ENCODE measurements around the gene BEGAIN. TPM values are rescaled to one million over a fixed set of nuclear protein-coding genes. Genes with fewer than 3 reads are reported as not detected.

BEGAIN gene
- total RNA-seq, 6 experiments from 2014 or later: 0.05 to 0.20 (median 0.14) TPM; not detected in 1

DNA sequence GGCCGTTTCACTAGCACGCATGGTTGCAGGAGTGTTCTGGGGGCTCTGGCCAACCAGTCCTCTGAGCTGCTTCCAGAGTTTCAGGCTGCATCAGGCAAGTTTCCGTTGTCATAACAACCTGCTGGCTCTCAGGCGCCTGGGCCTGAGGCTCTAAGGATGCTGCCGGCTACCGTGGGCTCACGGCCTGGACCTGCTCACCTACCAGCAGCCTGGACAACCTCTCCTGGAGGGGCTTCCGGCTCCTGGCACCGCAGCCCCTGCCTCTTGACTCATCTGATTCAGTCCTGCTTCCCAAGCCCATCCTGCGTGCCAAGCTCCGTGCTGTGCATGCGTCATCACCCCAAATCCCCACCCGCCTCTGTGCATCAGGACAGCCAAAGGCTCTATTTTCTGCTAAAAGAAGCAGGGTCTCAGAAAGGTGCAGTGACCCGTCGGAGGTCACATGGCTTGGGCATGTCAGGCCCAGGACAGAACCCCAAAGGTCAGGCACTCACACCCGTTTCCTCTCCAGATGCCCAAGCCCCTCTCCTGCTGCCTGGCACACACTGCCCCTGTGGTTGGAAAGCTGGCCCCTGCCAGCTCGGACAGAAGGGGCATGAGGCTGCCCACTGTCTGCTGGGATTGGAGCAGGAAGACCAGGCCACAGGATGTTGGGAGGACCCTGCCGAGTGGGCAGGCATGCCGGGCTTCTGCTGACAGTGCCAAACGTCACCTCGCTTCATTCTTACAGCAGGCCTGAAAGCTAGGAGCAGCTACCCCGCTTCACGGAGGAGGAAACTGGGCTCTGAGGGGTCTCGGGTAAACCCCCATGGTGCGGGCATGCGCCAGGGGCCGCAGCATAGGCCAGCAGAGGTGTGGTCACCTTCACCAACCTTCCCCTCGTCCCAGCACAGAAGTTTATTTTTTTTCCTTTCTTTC lies 5.7 kb downstream of the BEGAIN start:
- H3K4me1 Mint-ChIP-seq (ENCODE audit: low read depth): no peaks in the 10 kb centered on the region
- no peak for DNase-seq
- H3K27ac Mint-ChIP-seq: no peak overlapping the region
- no peak overlapping the region for H3K4me3 Mint-ChIP-seq
- peaks cover 12% of the 10 kb centered on the region for H3K27me3 Mint-ChIP-seq (ENCODE audit: insufficient read depth)
- TF ChIP-seq, protein P1, sequence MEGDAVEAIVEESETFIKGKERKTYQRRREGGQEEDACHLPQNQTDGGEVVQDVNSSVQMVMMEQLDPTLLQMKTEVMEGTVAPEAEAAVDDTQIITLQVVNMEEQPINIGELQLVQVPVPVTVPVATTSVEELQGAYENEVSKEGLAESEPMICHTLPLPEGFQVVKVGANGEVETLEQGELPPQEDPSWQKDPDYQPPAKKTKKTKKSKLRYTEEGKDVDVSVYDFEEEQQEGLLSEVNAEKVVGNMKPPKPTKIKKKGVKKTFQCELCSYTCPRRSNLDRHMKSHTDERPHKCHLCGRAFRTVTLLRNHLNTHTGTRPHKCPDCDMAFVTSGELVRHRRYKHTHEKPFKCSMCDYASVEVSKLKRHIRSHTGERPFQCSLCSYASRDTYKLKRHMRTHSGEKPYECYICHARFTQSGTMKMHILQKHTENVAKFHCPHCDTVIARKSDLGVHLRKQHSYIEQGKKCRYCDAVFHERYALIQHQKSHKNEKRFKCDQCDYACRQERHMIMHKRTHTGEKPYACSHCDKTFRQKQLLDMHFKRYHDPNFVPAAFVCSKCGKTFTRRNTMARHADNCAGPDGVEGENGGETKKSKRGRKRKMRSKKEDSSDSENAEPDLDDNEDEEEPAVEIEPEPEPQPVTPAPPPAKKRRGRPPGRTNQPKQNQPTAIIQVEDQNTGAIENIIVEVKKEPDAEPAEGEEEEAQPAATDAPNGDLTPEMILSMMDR (IDR thresholded peaks at IDR 0.05): no peak
- H3K9me3 Mint-ChIP-seq: no peaks in the 10 kb centered on the region; the same call in 1 of the 2 replicates
- no peaks in the 10 kb centered on the region for H3K36me3 Mint-ChIP-seq (ENCODE audit: low read depth)

DNA sequence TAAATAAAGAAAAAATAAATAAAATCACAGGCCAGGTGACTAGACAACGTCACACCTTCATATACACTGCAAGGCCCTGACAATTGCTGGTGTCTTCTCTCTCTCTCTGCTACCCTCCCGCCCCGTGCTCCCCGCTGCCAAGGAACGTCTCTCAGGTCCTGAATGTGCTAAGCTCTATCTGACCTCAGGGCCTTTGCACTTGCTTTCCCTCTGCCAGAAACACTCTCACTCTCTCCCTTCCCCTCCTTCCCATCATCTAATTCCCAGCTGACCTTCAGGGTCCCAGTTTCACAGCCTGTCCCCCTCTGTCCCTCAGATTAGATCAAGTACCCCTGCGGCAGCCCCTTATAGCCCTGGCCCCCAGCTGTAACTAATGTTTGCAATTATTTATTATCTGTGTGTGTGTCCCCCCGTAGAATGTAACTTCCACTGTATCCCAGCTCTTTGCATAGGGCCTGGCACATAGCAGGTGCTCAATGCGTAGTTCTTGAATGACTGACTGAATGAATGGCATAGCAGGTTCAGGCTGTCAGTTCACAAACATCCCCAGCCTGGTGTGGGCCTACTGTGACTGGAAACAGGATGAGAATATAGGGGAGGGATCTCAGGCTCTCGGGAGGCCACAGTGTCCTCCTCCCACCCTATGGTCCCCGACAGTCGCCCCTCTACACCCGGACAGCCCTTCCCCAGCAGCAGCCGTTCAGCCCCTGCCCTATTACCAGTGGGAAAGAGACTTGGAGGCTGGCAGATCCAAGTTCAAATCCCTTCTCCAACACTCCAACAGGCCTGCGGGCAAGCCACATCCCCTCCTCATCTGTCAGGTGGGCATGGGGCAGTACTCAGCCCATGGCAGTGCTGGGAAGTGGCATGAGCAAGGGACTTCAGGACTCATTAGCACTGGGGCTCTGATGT lies 6.6 kb downstream of the BEGAIN start:
- TF ChIP-seq, protein P1 (IDR thresholded peaks at IDR 0.05): no peak
- no peak for DNase-seq
- no peak overlapping the region for H3K27ac Mint-ChIP-seq
- no peak overlapping the region for H3K4me3 Mint-ChIP-seq
- no peaks in the 10 kb centered on the region for H3K36me3 Mint-ChIP-seq (ENCODE audit: low read depth)
- peaks cover 14% of the 10 kb centered on the region for H3K27me3 Mint-ChIP-seq (ENCODE audit: insufficient read depth)
- H3K4me1 Mint-ChIP-seq (ENCODE audit: low read depth): no peaks in the 10 kb centered on the region
- H3K9me3 Mint-ChIP-seq: no peaks in the 10 kb centered on the region; the same call in 1 of the 2 replicates

DNA sequence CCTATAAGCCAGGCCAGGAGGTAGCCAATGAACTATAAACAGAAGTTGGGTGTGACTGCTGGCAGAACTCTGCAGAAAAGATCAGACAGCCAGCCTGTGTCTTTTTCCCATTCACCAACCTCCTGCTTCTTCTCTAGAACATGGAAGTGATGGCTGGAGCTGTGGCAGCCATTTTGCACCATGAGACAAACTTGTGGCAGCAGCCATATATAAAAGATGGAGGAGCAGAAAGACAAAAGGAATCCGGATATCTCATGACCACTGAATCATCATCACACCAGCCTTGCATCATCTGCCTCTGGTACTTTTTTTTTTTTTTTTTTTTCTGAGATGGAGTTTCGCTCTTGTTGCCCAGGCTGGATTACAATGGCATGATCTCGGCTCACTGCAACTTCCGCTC lies 8.7 kb downstream of the BEGAIN start:
- H3K27me3 Mint-ChIP-seq (ENCODE audit: insufficient read depth): peaks cover 9% of the 10 kb centered on the region
- H3K36me3 Mint-ChIP-seq (ENCODE audit: low read depth): no peaks in the 10 kb centered on the region
- TF ChIP-seq, protein P1 (IDR thresholded peaks at IDR 0.05): no peak
- no peak overlapping the region for H3K4me3 Mint-ChIP-seq
- DNase-seq: no peak
- H3K4me1 Mint-ChIP-seq (ENCODE audit: low read depth): no peaks in the 10 kb centered on the region
- H3K27ac Mint-ChIP-seq: no peak overlapping the region
- no peaks in the 10 kb centered on the region; the same call in 1 of the 2 replicates for H3K9me3 Mint-ChIP-seq

DNA sequence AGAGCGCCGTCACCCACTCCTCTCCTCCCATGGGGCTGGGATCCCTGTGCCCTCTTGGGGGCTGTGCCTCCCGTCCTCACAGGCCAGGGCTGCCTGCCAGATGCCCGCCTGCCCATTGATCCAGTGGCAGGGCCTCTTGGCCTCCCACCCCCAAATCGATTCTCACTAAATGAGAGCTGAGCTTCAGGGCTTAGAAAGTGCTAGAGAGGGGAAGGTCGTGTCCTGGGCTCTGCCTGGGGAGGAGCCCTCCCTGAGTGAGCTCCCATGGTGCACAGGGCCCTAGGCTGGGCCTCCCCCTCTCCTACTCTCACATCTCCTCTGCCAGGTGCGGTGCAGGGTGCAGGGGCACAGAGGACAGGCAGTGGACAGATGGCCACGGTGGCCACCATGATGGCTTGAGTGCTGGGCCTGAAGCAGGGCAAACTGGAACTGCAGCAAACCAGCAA lies 9.2 kb downstream of the BEGAIN start:
- Mint-ChIP-seq H3K27me3 (ENCODE audit: insufficient read depth) (peaks cover 9% of the 10 kb centered on the region), H3K4me1 (ENCODE audit: low read depth) (no peaks in the 10 kb centered on the region), H3K4me3 (no peak overlapping the region), H3K9me3 (no peaks in the 10 kb centered on the region; the same call in 1 of the 2 replicates), H3K36me3 (ENCODE audit: low read depth) (no peaks in the 10 kb centered on the region), H3K27ac (no peak overlapping the region)
- TF ChIP-seq, protein P1 (IDR thresholded peaks at IDR 0.05): no peak
- no peak for DNase-seq

DNA sequence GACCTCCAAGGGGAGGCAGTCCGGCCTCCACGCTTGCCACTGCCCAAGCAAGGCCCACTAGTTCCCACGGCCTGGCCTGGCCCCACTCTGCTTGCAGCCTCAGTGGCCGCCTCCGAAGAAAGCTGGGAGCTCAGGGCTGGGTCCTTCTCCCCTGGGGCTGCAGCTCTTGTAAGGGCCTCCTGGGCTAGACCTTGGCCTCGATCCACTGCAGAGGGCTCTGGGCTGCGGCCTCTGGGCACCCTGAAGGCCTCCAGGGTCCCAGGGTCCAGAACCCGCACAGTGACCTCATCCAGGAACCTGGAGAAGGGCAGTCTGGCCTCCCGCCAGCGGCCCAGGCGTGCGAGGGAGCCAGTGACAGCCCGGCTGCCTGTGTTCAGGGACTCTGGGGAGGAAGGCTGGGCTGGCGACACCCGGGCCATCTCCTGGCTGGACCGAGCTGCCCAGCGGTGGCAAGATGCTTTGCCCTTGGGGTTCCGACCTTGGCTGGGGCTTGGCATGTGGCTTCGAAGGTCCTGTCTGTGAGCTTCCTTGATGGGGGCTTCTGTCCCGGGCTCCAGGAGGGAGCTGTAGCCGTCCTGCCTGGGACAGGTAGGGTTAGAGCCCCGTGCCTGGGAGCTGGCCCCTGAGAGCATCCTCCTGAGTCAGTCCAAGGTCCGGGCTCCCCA lies 9.8 kb downstream of the BEGAIN start:
- H3K27ac Mint-ChIP-seq: no peak overlapping the region
- H3K4me1 Mint-ChIP-seq (ENCODE audit: low read depth): no peaks in the 10 kb centered on the region
- TF ChIP-seq, protein P1 (IDR thresholded peaks at IDR 0.05): no peak
- no peak overlapping the region for H3K4me3 Mint-ChIP-seq
- no peak for DNase-seq
- H3K27me3 Mint-ChIP-seq (ENCODE audit: insufficient read depth): peaks cover 10% of the 10 kb centered on the region
- H3K9me3 Mint-ChIP-seq: no peaks in the 10 kb centered on the region; the same call in 1 of the 2 replicates
- H3K36me3 Mint-ChIP-seq (ENCODE audit: low read depth): no peaks in the 10 kb centered on the region

Measured in HFFc6 (cell line).